ENCODE results near the gene ADA. TPM values are rescaled to one million over a fixed set of nuclear protein-coding genes. Genes with fewer than 3 reads are reported as not detected.

Gene ADA
- total RNA-seq, 2 donors from 2014 or later, result 1.1 to 10.0 TPM

GRCh38 chr20:44585057-44585963, 66.2 kb downstream of the ADA start:
- Histone ChIP-seq H3K4me3 (no peak overlapping the region), H3K36me3 (no peaks in the 10 kb centered on the region), H3K4me1 (replicated peaks) (no peaks in the 10 kb centered on the region), H3K9me3 (no peaks in the 10 kb centered on the region), H3K27ac (peak overlapping the region in 1 of 2 donors; percentile 74), H3K27me3 (replicated peaks; ENCODE audit: insufficient read depth) (no peaks in the 10 kb centered on the region)
- DNase-seq (ENCODE audit: low spot score), result no peak
- intact Hi-C loops (cut with DNase I), result no loop called here
- TF ChIP-seq CTCF (IDR thresholded peaks at IDR 0.05), result no peak
- no peak for TF ChIP-seq POLR2AphosphoS5 (IDR thresholded peaks at IDR 0.05)
- no peak for TF ChIP-seq POLR2A (IDR thresholded peaks at IDR 0.05)
- 81% methylated on average over 6 of the region's 6 CpGs for WGBS

GRCh38 chr20:44584162-44584561, 67.3 kb downstream of the ADA start:
- no peaks in the 10 kb centered on the region for H3K4me1 ChIP-seq (replicated peaks)

GRCh38 chr20:44583157-44583556, 68.3 kb downstream of the ADA start:
- 44% methylated on average over 1 of the region's 1 CpG for WGBS
- intact Hi-C loops (cut with DNase I), result no loop called here
- H3K27me3 ChIP-seq (replicated peaks; ENCODE audit: insufficient read depth), result no peaks in the 10 kb centered on the region
- H3K27ac ChIP-seq, result peak overlapping the region; percentile 74
- no peaks in the 10 kb centered on the region for H3K9me3 ChIP-seq
- H3K36me3 ChIP-seq, result no peaks in the 10 kb centered on the region
- H3K4me3 ChIP-seq, result peak overlapping the region; percentile 20 to 24
- TF ChIP-seq CTCF (IDR thresholded peaks at IDR 0.05), result no peak
- no peak for TF ChIP-seq POLR2AphosphoS5 (IDR thresholded peaks at IDR 0.05)
- no peak for TF ChIP-seq POLR2A (IDR thresholded peaks at IDR 0.05)
- DNase-seq (ENCODE audit: low spot score), result no peak
- no peaks in the 10 kb centered on the region for H3K4me1 ChIP-seq (replicated peaks)

More at GRCh38 chr20:44584162-44584561, 67.3 kb downstream of the ADA start:
- Histone ChIP-seq H3K9me3 (no peaks in the 10 kb centered on the region), H3K36me3 (no peaks in the 10 kb centered on the region), H3K27ac (peak overlapping the region; percentile 74), H3K4me3 (peak overlapping the region in 1 of 2 donors; percentile 20), H3K27me3 (replicated peaks; ENCODE audit: insufficient read depth) (no peaks in the 10 kb centered on the region)
- 85% methylated on average over 4 of the region's 4 CpGs for WGBS
- intact Hi-C loops (cut with DNase I), result no loop called here
- no peak for DNase-seq (ENCODE audit: low spot score)
- no peak for TF ChIP-seq POLR2A (IDR thresholded peaks at IDR 0.05)
- no peak for TF ChIP-seq CTCF (IDR thresholded peaks at IDR 0.05)
- no peak for TF ChIP-seq POLR2AphosphoS5 (IDR thresholded peaks at IDR 0.05)

GRCh38 chr20:44582311-44583025, 69.0 kb downstream of the ADA start, which contains the start of gene PKIG:
PKIG (plus strand) TSS chr20:44582579; CDS start chr20:44614557, 31,978 bp downstream.
- Histone ChIP-seq H3K4me3 (peak within 1 kb of the TSS; percentile 20 to 24), H3K4me1 (replicated peaks) (no peaks in the 10 kb centered on the region), H3K36me3 (no peaks in the 10 kb centered on the region), H3K27ac (peak within 1 kb of the TSS; percentile 74), H3K9me3 (no peaks in the 10 kb centered on the region), H3K27me3 (replicated peaks; ENCODE audit: insufficient read depth) (no peaks in the 10 kb centered on the region)
- DNase-seq (ENCODE audit: low spot score), result no peak
- WGBS, result 45% methylated on average over 6 of the region's 6 CpGs
- TF ChIP-seq POLR2A (IDR thresholded peaks at IDR 0.05), result no peak
- peak; percentile 30 for TF ChIP-seq POLR2AphosphoS5 (IDR thresholded peaks at IDR 0.05)
- intact Hi-C loops (cut with DNase I), result no loop called here

- Histone ChIP-seq H3K4me3 (no peak overlapping the region), H3K27me3 (replicated peaks; ENCODE audit: insufficient read depth) (no peaks in the 10 kb centered on the region), H3K9me3 (no peaks in the 10 kb centered on the region), H3K36me3 (no peaks in the 10 kb centered on the region), H3K4me1 (replicated peaks) (no peaks in the 10 kb centered on the region), H3K27ac (peak overlapping the region; percentile 74)
- intact Hi-C loops (cut with DNase I), result no loop called here
- DNase-seq (ENCODE audit: low spot score), result no peak
- no peak for TF ChIP-seq POLR2AphosphoS5 (IDR thresholded peaks at IDR 0.05)
- no peak for TF ChIP-seq CTCF (IDR thresholded peaks at IDR 0.05)
- no peak for TF ChIP-seq POLR2A (IDR thresholded peaks at IDR 0.05)
- 92% methylated on average over 1 of the region's 1 CpG for WGBS
Observed at GRCh38 chr20:44581515-44581914, 70.0 kb downstream of the ADA start.
